HTERT RPE-1 (cell line): ENCODE results near the gene ZNF605.
"Not testable (repeated sequence)": the region's sequence is repeated elsewhere in the genome, so short reads cannot be mapped to it uniquely, and the experiment has no call there.

Source experiments
- in situ Hi-C: fragments of 300-500 bp; cut with MboI; formaldehyde crosslinking; loops from 4 replicates; pipeline ENCODE4 v1.14.3; 2020; ENCODE audit warnings: low sequenced_read_pairs

ZNF605 gene

GRCh38 chr12:132956011-132956788 is at the start of gene ZNF605:
Gene ZNF605, minus strand, starts transcription at chr12:132956306. Its CDS starts 10,671 bp downstream, at chr12:132945635.
- in situ Hi-C loops, result no loop called here

GRCh38 chr12:132998741-132999140 is 42.6 kb upstream of the ZNF605 start:
- in situ Hi-C loops, result no loop called here

- in situ Hi-C loops, result no loop called here
These were observed 30.7 kb upstream of the ZNF605 start for GRCh38 chr12:132986885-132987225.

- in situ Hi-C loops, result no loop called here
These were observed 30.1 kb upstream of the ZNF605 start, which contains the start of gene ZNF26 for GRCh38 chr12:132986001-132986884. Gene ZNF26, plus strand, starts transcription at chr12:132986367. Its CDS starts 474 bp downstream, at chr12:132986841.

- in situ Hi-C loops, result not testable (repeated sequence)
These were observed 20.8 kb upstream of the ZNF605 start for GRCh38 chr12:132976870-132977269.

- in situ Hi-C loops, result no loop called here
These were observed 16.3 kb upstream of the ZNF605 start for GRCh38 chr12:132972374-132972773.

GRCh38 chr12:132967736-132968135 is 11.6 kb upstream of the ZNF605 start:
- in situ Hi-C loops, result no loop called here

- in situ Hi-C loops, result no loop called here
These were observed 10.7 kb upstream of the ZNF605 start for GRCh38 chr12:132966676-132967415.

GRCh38 chr12:132965796-132966195 is 9.7 kb upstream of the ZNF605 start:
- in situ Hi-C loops, result no loop called here

- in situ Hi-C loops, result not testable (repeated sequence)
These were observed 7.8 kb upstream of the ZNF605 start for GRCh38 chr12:132963947-132964346.

- in situ Hi-C loops, result not testable (repeated sequence)
These were observed 5.7 kb upstream of the ZNF605 start for GRCh38 chr12:132961790-132962189.

- in situ Hi-C loops, result no loop called here
These were observed 754 bp downstream of the ZNF605 start for GRCh38 chr12:132955094-132956010.

GRCh38 chr12:132954471-132955048 is 1.5 kb downstream of the ZNF605 start:
- in situ Hi-C loops, result no loop called here

GRCh38 chr12:132953771-132954170 is 2.3 kb downstream of the ZNF605 start:
- in situ Hi-C loops, result no loop called here

- in situ Hi-C loops, result no loop called here
These were observed 3.0 kb downstream of the ZNF605 start for GRCh38 chr12:132953163-132953425.

GRCh38 chr12:132952371-132953162 is 3.5 kb downstream of the ZNF605 start:
- in situ Hi-C loops, result no loop called here

- in situ Hi-C loops, result no loop called here
These were observed 4.5 kb downstream of the ZNF605 start for GRCh38 chr12:132951649-132952048.

GRCh38 chr12:132950844-132951535 is 5.1 kb downstream of the ZNF605 start:
- in situ Hi-C loops, result no loop called here
